C4-2B (cell line): ENCODE measurements around the gene MAP3K20.
"Not testable (repeated sequence)": the region's sequence is repeated elsewhere in the genome, so short reads cannot be mapped to it uniquely, and the experiment has no call there.

Source experiments
- ZFX ChIP-seq: fragments of 450-650 bp; IDR thresholded peaks from 2 replicates; pipeline ENCODE4 v1.6.1; 2017
- TF ChIP-seq, protein P1 (sequence below): fragments of 450-650 bp; conservative IDR thresholded peaks from 2 replicates; pipeline ENCODE4 v1.5.1; 2017; ENCODE audit warnings: mild to moderate bottlenecking

DNA sequence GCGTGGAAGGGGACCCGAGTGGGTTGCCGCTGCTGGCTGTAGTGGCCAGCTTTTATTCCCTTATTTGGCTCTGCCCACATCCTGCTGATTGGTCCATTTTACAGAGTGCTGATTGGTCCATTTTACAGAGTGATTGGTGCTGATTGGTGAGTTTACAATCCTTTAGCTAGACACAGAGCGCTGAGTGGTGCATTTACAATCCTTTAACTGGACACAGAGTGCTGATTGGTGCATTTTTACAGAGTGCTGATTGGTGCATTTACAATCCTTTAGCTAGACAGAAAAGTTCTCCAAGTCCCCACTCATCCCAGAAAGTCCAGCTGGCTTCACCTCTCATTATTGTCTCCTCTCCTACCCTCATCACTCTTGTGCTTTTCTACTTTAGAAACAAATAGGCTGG lies 225.9 kb downstream of the MAP3K20 start:
- TF ChIP-seq, protein P1, sequence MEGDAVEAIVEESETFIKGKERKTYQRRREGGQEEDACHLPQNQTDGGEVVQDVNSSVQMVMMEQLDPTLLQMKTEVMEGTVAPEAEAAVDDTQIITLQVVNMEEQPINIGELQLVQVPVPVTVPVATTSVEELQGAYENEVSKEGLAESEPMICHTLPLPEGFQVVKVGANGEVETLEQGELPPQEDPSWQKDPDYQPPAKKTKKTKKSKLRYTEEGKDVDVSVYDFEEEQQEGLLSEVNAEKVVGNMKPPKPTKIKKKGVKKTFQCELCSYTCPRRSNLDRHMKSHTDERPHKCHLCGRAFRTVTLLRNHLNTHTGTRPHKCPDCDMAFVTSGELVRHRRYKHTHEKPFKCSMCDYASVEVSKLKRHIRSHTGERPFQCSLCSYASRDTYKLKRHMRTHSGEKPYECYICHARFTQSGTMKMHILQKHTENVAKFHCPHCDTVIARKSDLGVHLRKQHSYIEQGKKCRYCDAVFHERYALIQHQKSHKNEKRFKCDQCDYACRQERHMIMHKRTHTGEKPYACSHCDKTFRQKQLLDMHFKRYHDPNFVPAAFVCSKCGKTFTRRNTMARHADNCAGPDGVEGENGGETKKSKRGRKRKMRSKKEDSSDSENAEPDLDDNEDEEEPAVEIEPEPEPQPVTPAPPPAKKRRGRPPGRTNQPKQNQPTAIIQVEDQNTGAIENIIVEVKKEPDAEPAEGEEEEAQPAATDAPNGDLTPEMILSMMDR, result not testable (repeated sequence)
- TF ChIP-seq ZFX, result not testable (repeated sequence)
